GM12891 (cell line): Measurements from ENCODE around the gene PDLIM1.

Source experiments
- POLR2A ChIP-seq: IDR thresholded peaks from 2 replicates; pipeline ENCODE4 v1.6.1; 2011; ENCODE audit warnings: low read depth, low read length, control low read depth
- TAF1 ChIP-seq: IDR thresholded peaks from 2 replicates; pipeline ENCODE4 v1.6.1; 2011; ENCODE audit warnings: low read depth, low read length, control low read depth

DNA sequence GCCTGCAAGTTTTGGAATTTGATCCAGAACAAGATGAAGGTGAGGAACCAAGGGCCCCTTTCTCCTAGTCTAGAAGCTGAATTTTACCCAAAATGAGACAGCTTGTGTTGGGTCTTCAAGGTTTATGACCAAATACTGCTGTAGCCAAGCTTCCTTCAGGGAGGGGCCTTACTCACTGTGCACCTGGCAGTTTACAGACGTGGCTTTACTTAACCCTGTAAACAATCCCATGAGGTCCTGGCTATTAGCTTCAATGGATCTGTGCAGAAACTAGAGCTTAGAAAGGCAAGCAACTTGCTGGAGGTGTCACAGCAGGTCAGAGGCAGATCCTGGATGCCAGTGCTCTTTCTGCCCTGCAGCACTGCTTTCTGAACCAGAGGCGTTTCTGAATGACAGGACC is 46.7 kb downstream of the PDLIM1 start:
- no peak for TF ChIP-seq POLR2A
- TF ChIP-seq TAF1, result no peak
